Measurements from ENCODE around the gene ERICH4. TPM values are rescaled to one million over a fixed set of nuclear protein-coding genes. Genes with fewer than 3 reads are reported as not detected.
"Not testable (repeated sequence)": the region's sequence is repeated elsewhere in the genome, so short reads cannot be mapped to it uniquely, and the experiment has no call there.

The ERICH4 gene
- total RNA-seq, 1 donor from 2014 or later, result not detected

DNA sequence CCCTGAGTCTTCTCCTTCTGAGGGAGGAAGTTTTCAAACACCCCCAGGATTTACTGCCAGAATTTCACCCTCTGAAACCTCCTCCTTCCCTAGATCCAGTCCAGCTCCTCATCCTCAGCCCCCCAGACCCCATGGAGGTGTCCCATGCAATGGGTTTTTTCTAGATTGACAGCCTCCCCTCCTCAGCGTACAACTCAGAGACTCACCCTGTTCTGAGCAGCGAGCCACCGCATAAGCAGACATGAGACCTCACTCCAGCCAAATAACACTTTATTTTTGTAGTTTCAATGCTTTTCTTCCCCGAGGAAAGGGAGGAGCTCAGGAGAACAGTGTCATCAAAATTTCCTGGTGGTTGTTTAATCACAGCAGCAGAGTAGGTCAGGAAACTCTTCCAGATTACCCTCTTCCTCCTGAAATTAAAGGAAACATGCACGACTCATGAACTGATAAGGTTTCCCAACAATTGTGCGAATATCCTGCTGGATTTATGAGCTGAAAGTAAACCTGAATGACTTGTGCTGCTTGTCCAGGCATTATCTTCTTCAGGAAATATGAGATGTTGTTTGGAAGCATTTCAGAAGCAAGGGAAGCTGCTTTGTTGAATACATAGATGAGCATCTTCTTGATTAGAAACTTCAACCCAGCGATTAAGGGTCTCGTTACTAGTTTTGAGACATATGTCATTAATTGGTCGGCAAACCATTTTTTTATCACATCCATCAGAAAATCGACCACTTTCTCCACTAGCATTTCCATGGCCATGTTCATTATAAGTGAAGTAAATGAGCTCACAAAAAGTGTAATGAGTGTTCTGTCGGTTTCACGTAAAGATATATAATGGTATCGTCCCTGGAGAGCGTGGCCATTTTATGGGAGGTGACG is 36.2 kb downstream of the ERICH4 start:
- H3K4me1 ChIP-seq, result peaks cover 8% of the 10 kb centered on the region
- peak overlapping the region; percentile 35 for H3K4me3 ChIP-seq
- ATAC-seq, result peak in 1 of 2 donors; percentile 62
- TF ChIP-seq, protein P1, sequence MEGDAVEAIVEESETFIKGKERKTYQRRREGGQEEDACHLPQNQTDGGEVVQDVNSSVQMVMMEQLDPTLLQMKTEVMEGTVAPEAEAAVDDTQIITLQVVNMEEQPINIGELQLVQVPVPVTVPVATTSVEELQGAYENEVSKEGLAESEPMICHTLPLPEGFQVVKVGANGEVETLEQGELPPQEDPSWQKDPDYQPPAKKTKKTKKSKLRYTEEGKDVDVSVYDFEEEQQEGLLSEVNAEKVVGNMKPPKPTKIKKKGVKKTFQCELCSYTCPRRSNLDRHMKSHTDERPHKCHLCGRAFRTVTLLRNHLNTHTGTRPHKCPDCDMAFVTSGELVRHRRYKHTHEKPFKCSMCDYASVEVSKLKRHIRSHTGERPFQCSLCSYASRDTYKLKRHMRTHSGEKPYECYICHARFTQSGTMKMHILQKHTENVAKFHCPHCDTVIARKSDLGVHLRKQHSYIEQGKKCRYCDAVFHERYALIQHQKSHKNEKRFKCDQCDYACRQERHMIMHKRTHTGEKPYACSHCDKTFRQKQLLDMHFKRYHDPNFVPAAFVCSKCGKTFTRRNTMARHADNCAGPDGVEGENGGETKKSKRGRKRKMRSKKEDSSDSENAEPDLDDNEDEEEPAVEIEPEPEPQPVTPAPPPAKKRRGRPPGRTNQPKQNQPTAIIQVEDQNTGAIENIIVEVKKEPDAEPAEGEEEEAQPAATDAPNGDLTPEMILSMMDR (IDR thresholded peaks at IDR 0.05), result no peak
- no peaks in the 10 kb centered on the region for H3K9me3 ChIP-seq
- intact Hi-C loops (cut with DNase I), result no loop called here
- peak overlapping the region; percentile 71 for H3K27ac ChIP-seq
- H3K36me3 ChIP-seq, result no peaks in the 10 kb centered on the region
- no peak for DNase-seq
- peaks cover 20% of the 10 kb centered on the region for H3K27me3 ChIP-seq (ENCODE audit: low read depth)

DNA sequence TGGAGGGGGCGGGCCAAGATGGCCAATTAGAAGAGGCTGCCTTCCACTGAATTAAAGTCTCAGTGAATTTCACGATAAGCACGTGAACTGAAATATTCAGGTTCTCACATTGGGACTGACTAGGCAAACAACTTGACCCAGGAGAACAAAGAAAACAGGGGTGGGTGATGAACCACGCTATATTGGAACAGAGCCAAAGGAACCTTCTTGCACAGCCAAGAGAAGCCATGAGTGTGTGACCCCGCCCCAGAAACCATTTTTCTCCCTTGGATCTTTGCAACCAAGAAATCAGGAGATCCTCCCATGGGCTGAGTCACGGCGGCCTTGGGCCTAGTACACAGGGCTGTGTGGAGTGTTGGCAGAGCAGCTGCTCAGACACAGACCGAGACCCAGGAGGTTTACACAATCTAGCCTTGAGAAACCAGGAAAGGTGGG is 36.8 kb downstream of the ERICH4 start:
- Histone ChIP-seq H3K27me3 (ENCODE audit: low read depth) (peaks cover 18% of the 10 kb centered on the region), H3K36me3 (no peaks in the 10 kb centered on the region), H3K27ac (peak overlapping the region; percentile 71), H3K4me1 (peaks cover 8% of the 10 kb centered on the region), H3K9me3 (no peaks in the 10 kb centered on the region), H3K4me3 (peak overlapping the region; percentile 12)
- intact Hi-C loops (cut with DNase I), result no loop called here
- no peak for DNase-seq
- TF ChIP-seq, protein P1 (IDR thresholded peaks at IDR 0.05), result no peak
- ATAC-seq, result peak; percentile 43 to 66

DNA sequence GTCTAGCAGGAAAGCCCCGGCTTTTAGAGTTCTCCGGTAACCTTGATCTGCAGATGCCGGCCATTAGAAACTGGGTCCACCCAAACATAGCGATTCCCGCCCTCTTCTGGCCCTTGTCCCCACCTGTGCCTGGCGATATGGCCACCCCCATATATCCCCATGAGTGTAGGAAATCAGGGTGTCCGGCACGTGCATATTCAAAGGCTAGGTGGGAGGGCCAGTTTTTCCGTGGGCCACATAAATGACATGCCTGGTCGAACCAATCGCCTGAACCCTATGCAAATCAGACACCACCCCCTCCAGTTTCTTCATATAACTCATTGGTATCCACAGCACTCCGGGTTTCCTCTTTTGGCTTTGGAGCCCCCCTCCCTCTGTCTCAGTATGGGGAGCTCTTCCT is 37.4 kb downstream of the ERICH4 start:
- H3K9me3 ChIP-seq, result no peaks in the 10 kb centered on the region
- H3K4me3 ChIP-seq, result peak overlapping the region; percentile 14
- TF ChIP-seq, protein P1 (IDR thresholded peaks at IDR 0.05), result no peak
- H3K27me3 ChIP-seq (ENCODE audit: low read depth), result peaks cover 13% of the 10 kb centered on the region
- ATAC-seq, result peak in 1 of 2 donors; percentile 12
- peak overlapping the region; percentile 71 for H3K27ac ChIP-seq
- peaks cover 8% of the 10 kb centered on the region for H3K4me1 ChIP-seq
- H3K36me3 ChIP-seq, result no peaks in the 10 kb centered on the region
- no peak for DNase-seq
- intact Hi-C loops (cut with DNase I), result no loop called here

DNA sequence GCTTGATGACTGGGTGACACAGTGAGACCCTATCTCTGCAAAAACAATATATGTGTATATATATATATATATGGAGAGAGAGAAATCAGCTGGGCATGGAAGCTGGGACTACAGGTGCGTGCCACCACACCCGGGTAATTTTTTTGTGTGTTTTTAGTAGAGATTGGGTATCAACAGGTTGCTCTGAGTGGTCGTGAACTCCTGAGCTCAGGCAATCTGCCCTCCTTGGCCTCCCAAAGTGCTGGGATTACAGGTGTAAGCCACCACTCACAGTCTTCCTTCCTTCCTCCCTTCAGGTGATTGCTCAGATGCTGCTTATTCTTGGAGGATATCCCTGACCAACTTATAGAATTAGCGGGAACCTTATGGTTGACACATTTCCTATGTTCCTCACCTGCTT is 41.9 kb downstream of the ERICH4 start:
- intact Hi-C loops (cut with DNase I), result no loop called here
- TF ChIP-seq, protein P1 (IDR thresholded peaks at IDR 0.05), result no peak
- Histone ChIP-seq H3K9me3 (no peaks in the 10 kb centered on the region), H3K4me3 (no peak overlapping the region), H3K36me3 (no peaks in the 10 kb centered on the region), H3K4me1 (peaks cover 8% of the 10 kb centered on the region), H3K27me3 (ENCODE audit: low read depth) (peaks cover 13% of the 10 kb centered on the region), H3K27ac (no peak overlapping the region)
- ATAC-seq (no peak), DNase-seq (no peak)

DNA sequence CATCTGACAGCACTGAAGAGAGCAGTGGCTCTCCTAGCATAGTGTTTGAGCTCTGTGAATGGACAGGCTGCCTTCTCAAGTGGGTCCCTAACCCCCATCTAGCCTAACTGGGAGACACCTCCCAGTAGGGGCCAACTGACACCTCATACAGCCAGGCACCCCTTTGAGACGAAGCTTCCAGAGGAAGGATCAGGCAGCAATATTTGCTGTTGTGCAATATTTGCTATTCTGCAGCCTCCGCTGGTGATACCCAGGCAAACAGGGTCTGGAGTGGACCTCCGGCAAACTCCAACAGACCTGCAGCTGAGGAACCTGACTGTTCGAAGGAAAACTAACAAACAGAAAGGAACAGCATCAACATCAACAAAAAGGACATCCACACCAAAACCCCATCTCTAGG is 44.0 kb downstream of the ERICH4 start:
- H3K27me3 ChIP-seq (ENCODE audit: low read depth), result peaks cover 13% of the 10 kb centered on the region
- intact Hi-C loops (cut with DNase I); H3K4me1 ChIP-seq; H3K9me3 ChIP-seq; DNase-seq; H3K27ac ChIP-seq; ATAC-seq; H3K4me3 ChIP-seq; H3K36me3 ChIP-seq: not testable (repeated sequence)

DNA sequence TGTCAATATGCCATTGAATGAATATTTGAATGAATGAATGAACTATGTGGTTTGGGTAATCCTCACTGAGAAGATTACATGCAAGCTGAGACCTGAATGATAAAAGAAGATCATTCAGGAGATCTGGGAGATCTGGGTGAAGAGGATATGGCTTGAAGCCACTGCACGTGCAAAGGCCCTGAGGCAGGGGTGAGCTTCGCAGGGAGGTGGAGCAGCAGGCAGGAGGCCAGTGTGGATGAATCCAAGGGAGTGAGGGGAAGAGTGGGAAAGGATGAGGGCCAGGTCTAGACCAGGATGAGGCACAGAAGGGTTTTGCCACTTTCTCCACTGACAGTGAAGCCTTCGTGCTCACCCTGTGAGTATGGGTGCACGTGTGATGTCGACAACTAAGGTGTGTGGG is 49.9 kb downstream of the ERICH4 start:
- TF ChIP-seq, protein P1 (IDR thresholded peaks at IDR 0.05), result no peak
- H3K9me3 ChIP-seq, result no peaks in the 10 kb centered on the region
- H3K4me1 ChIP-seq, result peaks cover 6% of the 10 kb centered on the region
- H3K4me3 ChIP-seq, result no peak overlapping the region
- no peaks in the 10 kb centered on the region for H3K27me3 ChIP-seq (ENCODE audit: low read depth)
- H3K36me3 ChIP-seq, result no peaks in the 10 kb centered on the region
- ATAC-seq (no peak), DNase-seq (no peak)
- H3K27ac ChIP-seq, result no peak overlapping the region
- intact Hi-C loops (cut with DNase I), result no loop called here

Data from lower lobe of right lung (tissue), 2 donors.